HEK293 (cell line): Measurements from ENCODE around the gene IDH3B.

Experiments used
- CTCF ChIA-PET: fragments of 350-600 bp; formaldehyde crosslinking; extraction: SDS; loops from one replicate; lab custom pipeline; 2021; ENCODE audit warnings: antibody characterized with exemption; lab: Yijun Ruan, JAX
- POLR2A ChIA-PET: fragments of 300-600 bp; formaldehyde crosslinking; extraction: SDS; loops from one replicate; lab custom pipeline; 2020; ENCODE audit warnings: antibody characterized with exemption, inconsistent platforms; lab: Yijun Ruan, JAX
- H3K27ac ChIP-seq: fragments of 200-500 bp; sonication (Bioruptor generic); 2 replicates; pipeline ENCODE4 v1.5.1; 2014; ENCODE audit warnings: low read depth, low read length, control low read depth, inconsistent platforms; ENCODE audit errors: extremely low read depth
- H3K36me3 ChIP-seq, 2 experiments: fragments of 200-500 bp in 1 of 2; sonication (Bioruptor generic) in 1 of 2; 1 replicate in 1 of 2; 2 replicates in 1 of 2; pipeline ENCODE4 v1.5.1; 2014 to 2017; ENCODE audit warnings: inconsistent platforms in 2 of 2, low read length in 2 of 2; ENCODE audit not compliant: control insufficient read depth in 2 of 2, insufficient read depth in 1 of 2
- H3K4me1 ChIP-seq: fragments of 200-500 bp; sonication (Bioruptor generic); 2 replicates; pipeline ENCODE4 v1.5.1; 2014; ENCODE audit warnings: mild to moderate bottlenecking, low read length, inconsistent platforms; ENCODE audit not compliant: control insufficient read depth, insufficient read depth
- H3K4me3 ChIP-seq: 2 replicates; pipeline ENCODE4 v1.5.1; 2011; ENCODE audit warnings: low read depth, mild to moderate bottlenecking, control low read depth, low read length, moderate library complexity
- H3K9me3 ChIP-seq: fragments of 200-500 bp; sonication (Bioruptor generic); 2 replicates; pipeline ENCODE4 v1.5.1; 2014; ENCODE audit warnings: low read depth, low read length, inconsistent platforms; ENCODE audit not compliant: control insufficient read depth, insufficient read depth
- BCL11B ChIP-seq: fragments of 450-650 bp; formaldehyde crosslinking; IDR thresholded peaks from 2 replicates; pipeline ENCODE4 v1.5.1; 2016; ENCODE audit warnings: low read depth, missing biosample characterization, missing genetic modification characterization
- CTCF ChIP-seq: fragments of 450-650 bp; formaldehyde crosslinking; IDR thresholded peaks from 2 replicates; pipeline ENCODE4 v1.5.1; 2016; ENCODE audit warnings: missing biosample characterization, missing genetic modification characterization
- PRDM4 ChIP-seq: fragments of 450-650 bp; formaldehyde crosslinking; IDR thresholded peaks from 2 replicates; pipeline ENCODE4 v1.5.1; 2017; ENCODE audit warnings: missing biosample characterization, missing genetic modification characterization
- SP2 ChIP-seq: fragments of 450-650 bp; formaldehyde crosslinking; IDR thresholded peaks from 2 replicates; pipeline ENCODE4 v1.5.1; 2016; ENCODE audit warnings: missing biosample characterization, missing genetic modification characterization
- TCF7L2 ChIP-seq: IDR thresholded peaks from 2 replicates; pipeline ENCODE4 v1.6.1; 2011; ENCODE audit warnings: low read depth, mild to moderate bottlenecking, inconsistent platforms, low read length, moderate library complexity, borderline replicate concordance
- WT1 ChIP-seq: fragments of 450-650 bp; formaldehyde crosslinking; IDR thresholded peaks from 2 replicates; pipeline ENCODE4 v1.5.1; 2016; ENCODE audit warnings: missing biosample characterization, missing genetic modification characterization
- ZNF121 ChIP-seq: fragments of 450-650 bp; formaldehyde crosslinking; IDR thresholded peaks from 2 replicates; pipeline ENCODE4 v1.5.1; 2016; ENCODE audit warnings: missing biosample characterization, missing genetic modification characterization
- ZNF157 ChIP-seq: fragments of 450-650 bp; formaldehyde crosslinking; IDR thresholded peaks from 2 replicates; pipeline ENCODE4 v1.5.1; 2016; ENCODE audit warnings: missing biosample characterization, missing genetic modification characterization
- ZNF239 ChIP-seq: fragments of 450-650 bp; formaldehyde crosslinking; IDR thresholded peaks from 2 replicates; pipeline ENCODE4 v1.5.1; 2016; ENCODE audit warnings: missing biosample characterization, missing genetic modification characterization
- ZNF248 ChIP-seq: fragments of 450-650 bp; formaldehyde crosslinking; IDR thresholded peaks from 2 replicates; pipeline ENCODE4 v1.5.1; 2017; ENCODE audit warnings: missing biosample characterization, missing genetic modification characterization
- ZNF266 ChIP-seq: fragments of 450-650 bp; formaldehyde crosslinking; IDR thresholded peaks from 2 replicates; pipeline ENCODE4 v1.5.1; 2016; ENCODE audit warnings: missing biosample characterization, missing genetic modification characterization, low read depth
- ZNF280D ChIP-seq: fragments of 450-650 bp; formaldehyde crosslinking; IDR thresholded peaks from 2 replicates; pipeline ENCODE4 v1.5.1; 2016; ENCODE audit warnings: missing biosample characterization, missing genetic modification characterization
- ZNF324 ChIP-seq: fragments of 450-650 bp; formaldehyde crosslinking; IDR thresholded peaks from 2 replicates; pipeline ENCODE4 v1.5.1; 2016; ENCODE audit warnings: missing biosample characterization, missing genetic modification characterization
- ZNF530 ChIP-seq: fragments of 450-650 bp; formaldehyde crosslinking; IDR thresholded peaks from 2 replicates; pipeline ENCODE4 v1.5.1; 2016; ENCODE audit warnings: low read depth, missing biosample characterization, missing genetic modification characterization
- ZNF555 ChIP-seq: fragments of 450-650 bp; formaldehyde crosslinking; conservative IDR thresholded peaks from 2 replicates; pipeline ENCODE4 v1.5.1; 2017; ENCODE audit warnings: missing biosample characterization, mild to moderate bottlenecking, missing genetic modification characterization, inconsistent platforms
- ZNF621 ChIP-seq: fragments of 450-650 bp; formaldehyde crosslinking; IDR thresholded peaks from 2 replicates; pipeline ENCODE4 v1.5.1; 2017; ENCODE audit warnings: missing biosample characterization, missing genetic modification characterization
- ZNF654 ChIP-seq: fragments of 450-650 bp; formaldehyde crosslinking; IDR thresholded peaks from 2 replicates; pipeline ENCODE4 v1.5.1; 2016; ENCODE audit warnings: low read depth, missing biosample characterization, missing genetic modification characterization
- ZNF747 ChIP-seq: fragments of 450-650 bp; formaldehyde crosslinking; IDR thresholded peaks from 2 replicates; pipeline ENCODE4 v1.5.1; 2016; ENCODE audit warnings: missing biosample characterization, missing genetic modification characterization
- ZNF777 ChIP-seq: fragments of 450-650 bp; formaldehyde crosslinking; IDR thresholded peaks from 2 replicates; pipeline ENCODE4 v1.5.1; 2017; ENCODE audit warnings: missing biosample characterization, missing genetic modification characterization, borderline replicate concordance
- TF ChIP-seq, protein P1 (sequence below): fragments of 450-650 bp; formaldehyde crosslinking; IDR thresholded peaks from 2 replicates; pipeline ENCODE4 v1.5.1; 2017; ENCODE audit warnings: missing biosample characterization, mild to moderate bottlenecking, missing genetic modification characterization, moderate library complexity
- TF ChIP-seq, protein P2 (sequence below): fragments of 450-650 bp; formaldehyde crosslinking; IDR thresholded peaks from 2 replicates; pipeline ENCODE4 v1.5.1; 2016; ENCODE audit warnings: missing biosample characterization, missing genetic modification characterization
- TF ChIP-seq, protein P3 (sequence below): fragments of 450-650 bp; formaldehyde crosslinking; IDR thresholded peaks from 2 replicates; pipeline ENCODE4 v1.5.1; 2017; ENCODE audit warnings: missing biosample characterization, missing genetic modification characterization

IDH3B gene

DNA sequence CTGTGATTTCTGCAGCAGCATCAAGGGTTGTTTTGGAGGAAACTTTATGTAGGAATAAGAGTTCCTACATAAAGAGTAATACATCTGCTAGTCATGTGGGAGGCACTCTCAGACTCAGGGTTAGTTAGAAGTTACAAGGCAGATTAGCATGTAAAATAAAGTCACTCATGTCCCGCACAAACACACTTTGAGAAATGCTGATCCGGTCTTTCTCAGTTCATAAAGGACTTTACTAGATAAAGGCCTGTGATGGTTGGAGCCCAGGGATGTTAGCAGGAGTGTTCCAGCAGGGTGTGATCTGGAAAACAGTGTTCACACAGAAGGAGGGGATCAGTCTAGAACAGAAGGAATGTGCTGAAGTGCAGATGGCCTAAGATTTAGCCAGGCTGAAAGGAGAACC is 44.7 kb downstream of the IDH3B start:
- H3K4me1 ChIP-seq: no peaks in the 10 kb centered on the region
- H3K36me3 ChIP-seq: no peaks in the 10 kb centered on the region
- POLR2A ChIA-PET: no interaction called here
- H3K4me3 ChIP-seq: no peak overlapping the region
- TF ChIP-seq ZNF654 (tag by site-specific recombination) (no peak), ZNF157 (tag by site-specific recombination) (no peak), CTCF (tag by site-specific recombination) (no peak), ZNF248 (no peak)
- TF ChIP-seq, protein P1, sequence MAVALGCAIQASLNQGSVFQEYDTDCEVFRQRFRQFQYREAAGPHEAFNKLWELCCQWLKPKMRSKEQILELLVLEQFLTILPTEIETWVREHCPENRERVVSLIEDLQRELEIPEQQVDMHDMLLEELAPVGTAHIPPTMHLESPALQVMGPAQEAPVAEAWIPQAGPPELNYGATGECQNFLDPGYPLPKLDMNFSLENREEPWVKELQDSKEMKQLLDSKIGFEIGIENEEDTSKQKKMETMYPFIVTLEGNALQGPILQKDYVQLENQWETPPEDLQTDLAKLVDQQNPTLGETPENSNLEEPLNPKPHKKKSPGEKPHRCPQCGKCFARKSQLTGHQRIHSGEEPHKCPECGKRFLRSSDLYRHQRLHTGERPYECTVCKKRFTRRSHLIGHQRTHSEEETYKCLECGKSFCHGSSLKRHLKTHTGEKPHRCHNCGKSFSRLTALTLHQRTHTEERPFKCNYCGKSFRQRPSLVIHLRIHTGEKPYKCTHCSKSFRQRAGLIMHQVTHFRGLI (tag by site-specific recombination): no peak
- TF ChIP-seq, all 188 proteins: peak for 0
- CTCF ChIA-PET: interaction anchor here (0.7 kb wide), 1 partner anchor 381 kb away, joined by 3 read pairs; no protein-coding TSS in a partner anchor
- H3K9me3 ChIP-seq: no peaks in the 10 kb centered on the region
- H3K27ac ChIP-seq: no peak overlapping the region

GRCh38 chr20:2618815-2619214 is 45.2 kb downstream of the IDH3B start:
- H3K9me3 ChIP-seq: no peaks in the 10 kb centered on the region

DNA sequence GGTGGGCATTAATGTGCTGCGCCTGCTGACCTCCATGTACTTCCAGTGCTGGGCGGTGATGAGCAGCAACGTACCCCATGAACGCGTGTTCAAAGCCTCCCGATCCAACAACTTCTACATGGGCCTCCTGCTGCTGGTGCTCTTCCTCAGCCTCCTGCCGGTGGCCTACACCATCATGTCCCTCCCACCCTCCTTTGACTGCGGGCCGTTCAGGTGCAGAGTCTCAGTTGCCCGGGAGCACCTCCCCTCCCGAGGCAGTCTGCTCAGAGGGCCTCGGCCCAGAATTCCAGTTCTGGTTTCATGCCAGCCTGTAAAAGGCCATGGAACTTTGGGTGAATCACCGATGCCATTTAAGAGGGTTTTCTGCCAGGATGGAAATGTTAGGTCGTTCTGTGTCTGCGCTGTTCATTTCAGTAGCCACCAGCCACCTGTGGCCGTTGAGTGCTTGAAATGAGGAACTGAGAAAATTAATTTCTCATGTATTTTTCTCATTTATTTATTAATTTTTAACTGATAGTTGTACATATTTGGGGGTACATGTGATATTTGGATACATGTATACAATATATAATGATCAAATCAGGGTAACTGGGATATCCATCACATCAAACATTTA is 46.8 kb downstream of the IDH3B start:
- TF ChIP-seq WT1 (tag by site-specific recombination): no peak
- no peak for TF ChIP-seq ZNF530
- TF ChIP-seq, protein P2, sequence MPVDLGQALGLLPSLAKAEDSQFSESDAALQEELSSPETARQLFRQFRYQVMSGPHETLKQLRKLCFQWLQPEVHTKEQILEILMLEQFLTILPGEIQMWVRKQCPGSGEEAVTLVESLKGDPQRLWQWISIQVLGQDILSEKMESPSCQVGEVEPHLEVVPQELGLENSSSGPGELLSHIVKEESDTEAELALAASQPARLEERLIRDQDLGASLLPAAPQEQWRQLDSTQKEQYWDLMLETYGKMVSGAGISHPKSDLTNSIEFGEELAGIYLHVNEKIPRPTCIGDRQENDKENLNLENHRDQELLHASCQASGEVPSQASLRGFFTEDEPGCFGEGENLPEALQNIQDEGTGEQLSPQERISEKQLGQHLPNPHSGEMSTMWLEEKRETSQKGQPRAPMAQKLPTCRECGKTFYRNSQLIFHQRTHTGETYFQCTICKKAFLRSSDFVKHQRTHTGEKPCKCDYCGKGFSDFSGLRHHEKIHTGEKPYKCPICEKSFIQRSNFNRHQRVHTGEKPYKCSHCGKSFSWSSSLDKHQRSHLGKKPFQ (tag by site-specific recombination): no peak
- TF ChIP-seq ZNF121 (tag by site-specific recombination): no peak
- TF ChIP-seq ZNF280D: no peak
- no peak for TF ChIP-seq PRDM4 (tag by site-specific recombination)
- TF ChIP-seq SP2 (tag by site-specific recombination): no peak
- no peak for TF ChIP-seq ZNF777
- no peak for TF ChIP-seq TCF7L2
- no peak for TF ChIP-seq ZNF324
- TF ChIP-seq BCL11B: no peak
- no peak for TF ChIP-seq ZNF266
- Histone ChIP-seq H3K36me3 (no peaks in the 10 kb centered on the region), H3K9me3 (no peaks in the 10 kb centered on the region), H3K27ac (no peak overlapping the region), H3K4me1 (no peaks in the 10 kb centered on the region), H3K4me3 (no peak overlapping the region)
- ChIA-PET POLR2A (no interaction called here), CTCF (no interaction called here)

More at GRCh38 chr20:2618815-2619214, 45.2 kb downstream of the IDH3B start:
- Histone ChIP-seq H3K27ac (no peak overlapping the region), H3K4me3 (no peak overlapping the region), H3K36me3 (no peaks in the 10 kb centered on the region), H3K4me1 (no peaks in the 10 kb centered on the region)
- ChIA-PET CTCF (interaction anchor here (0.5 kb wide), 1 partner anchor 45 kb away, joined by 3 read pairs; no protein-coding TSS in a partner anchor), POLR2A (no interaction called here)
- TF ChIP-seq ZNF747 (tag by site-specific recombination) (no peak), ZNF555 (tag by site-specific recombination) (no peak), ZNF239 (no peak), ZNF621 (tag by site-specific recombination) (no peak)
- TF ChIP-seq, protein P3, sequence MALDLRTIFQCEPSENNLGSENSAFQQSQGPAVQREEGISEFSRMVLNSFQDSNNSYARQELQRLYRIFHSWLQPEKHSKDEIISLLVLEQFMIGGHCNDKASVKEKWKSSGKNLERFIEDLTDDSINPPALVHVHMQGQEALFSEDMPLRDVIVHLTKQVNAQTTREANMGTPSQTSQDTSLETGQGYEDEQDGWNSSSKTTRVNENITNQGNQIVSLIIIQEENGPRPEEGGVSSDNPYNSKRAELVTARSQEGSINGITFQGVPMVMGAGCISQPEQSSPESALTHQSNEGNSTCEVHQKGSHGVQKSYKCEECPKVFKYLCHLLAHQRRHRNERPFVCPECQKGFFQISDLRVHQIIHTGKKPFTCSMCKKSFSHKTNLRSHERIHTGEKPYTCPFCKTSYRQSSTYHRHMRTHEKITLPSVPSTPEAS (tag by site-specific recombination): no peak
